Mucosa of rectum (tissue), 2 donors: ENCODE results near the gene TNIP1.

ENCODE experiments used
- H3K27ac ChIP-seq, 2 donors: one replicate each; pipeline ENCODE4 v1.7.0; 2013; ENCODE audit warnings: inconsistent platforms in 2 of 2, low read depth in 2 of 2, low read length in 2 of 2
- H3K27me3 ChIP-seq, 2 donors: one replicate each; pipeline ENCODE4 v1.7.0; 2013; ENCODE audit warnings: low read length in 2 of 2; ENCODE audit not compliant: control insufficient read depth in 2 of 2, insufficient read depth in 2 of 2
- H3K36me3 ChIP-seq, 2 donors: one replicate each; pipeline ENCODE4 v1.7.0; 2013; ENCODE audit warnings: low read length in 2 of 2; ENCODE audit not compliant: control insufficient read depth in 2 of 2, insufficient read depth in 2 of 2
- H3K4me1 ChIP-seq, 2 donors: one replicate each; pipeline ENCODE4 v1.7.0; 2013; ENCODE audit warnings: low read length in 2 of 2, mild to moderate bottlenecking in 1 of 2; ENCODE audit not compliant: control insufficient read depth in 2 of 2, insufficient read depth in 2 of 2
- H3K4me3 ChIP-seq, 2 donors: one replicate each; pipeline ENCODE4 v1.7.0; 2013; ENCODE audit warnings: low read length in 2 of 2
- H3K9ac ChIP-seq, 2 donors: one replicate each; pipeline ENCODE4 v1.7.0; 2013; ENCODE audit warnings: low read length in 2 of 2, low read depth in 1 of 2, mild to moderate bottlenecking in 1 of 2
- H3K9me3 ChIP-seq, 2 donors: one replicate each; pipeline ENCODE4 v1.7.0; 2013; ENCODE audit warnings: low read length in 2 of 2; ENCODE audit not compliant: control insufficient read depth in 2 of 2
- donor health status: healthy.
- donor health status: Normal muscosa, but diverticular disease.

TNIP1 gene

DNA sequence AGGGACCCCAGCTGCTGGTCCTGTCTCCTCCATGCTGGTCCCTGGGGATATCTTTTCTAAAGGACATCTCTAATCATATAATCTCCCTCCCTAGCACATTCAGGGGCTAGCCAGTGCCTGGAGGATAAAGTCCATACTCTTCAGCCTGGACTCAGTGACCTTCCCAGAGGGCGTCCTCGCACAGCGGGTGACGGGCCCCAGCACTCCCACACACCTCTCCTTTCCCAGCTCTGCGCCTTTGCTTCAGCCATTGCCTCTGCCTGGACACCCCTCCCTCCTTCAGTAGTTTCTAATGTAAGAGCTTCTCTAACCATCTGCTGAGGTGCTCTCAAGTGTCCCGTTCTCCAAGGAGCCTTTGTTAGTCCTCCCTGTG, 15.2 kb upstream of the TNIP1 start:
- Histone ChIP-seq H3K36me3 (peaks cover 0 to 3% of the 10 kb centered on the region in 2 donors), H3K4me1 (peaks cover 70 to 74% of the 10 kb centered on the region in 2 donors), H3K27me3 (no peaks in the 10 kb centered on the region), H3K4me3 (peak overlapping the region in 1 of 2 donors; percentile 51), H3K9me3 (no peaks in the 10 kb centered on the region), H3K9ac (peak overlapping the region; percentile 14 to 55), H3K27ac (peak overlapping the region; percentile 93 to 94)

DNA sequence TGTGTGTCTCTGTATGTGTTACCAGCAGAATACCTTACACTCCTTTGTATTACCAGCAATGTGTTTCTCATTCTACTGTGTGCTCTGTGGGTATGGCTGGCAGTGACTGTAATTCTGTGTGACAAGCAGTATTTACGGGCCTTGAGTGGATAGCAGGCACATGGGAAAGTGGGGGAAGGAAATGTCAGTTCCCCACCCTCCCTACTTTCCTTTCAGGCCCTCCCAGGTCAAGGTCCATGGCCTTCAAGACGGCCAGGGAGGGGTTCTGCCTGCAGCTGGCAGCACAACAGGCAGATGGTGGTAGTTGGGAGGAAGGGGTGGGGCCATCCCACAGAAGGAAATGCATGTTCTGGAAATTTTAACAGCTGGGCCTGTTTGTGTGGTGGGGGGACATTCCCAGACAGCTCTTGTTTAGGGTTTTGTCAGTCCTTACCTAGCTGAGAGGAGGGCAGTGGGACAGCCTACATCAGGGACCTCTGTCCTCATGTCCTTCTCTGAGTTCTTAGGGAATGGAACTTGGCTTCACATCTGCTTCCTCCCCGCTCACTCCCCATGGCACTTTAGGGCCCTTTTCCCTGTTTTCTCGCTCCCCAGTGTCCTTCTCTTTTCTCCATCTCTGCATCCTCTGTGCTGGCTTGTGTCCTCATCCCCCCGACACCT, 14.6 kb upstream of the TNIP1 start:
- H3K27ac ChIP-seq = peak overlapping the region; percentile 93 to 94
- peak overlapping the region; percentile 55 to 68 for H3K9ac ChIP-seq
- H3K4me1 ChIP-seq = peaks cover 65 to 69% of the 10 kb centered on the region in 2 donors
- H3K4me3 ChIP-seq = peak overlapping the region in 1 of 2 donors; percentile 51
- peaks cover 0 to 3% of the 10 kb centered on the region in 2 donors for H3K36me3 ChIP-seq
- no peaks in the 10 kb centered on the region for H3K27me3 ChIP-seq
- H3K9me3 ChIP-seq = no peaks in the 10 kb centered on the region

DNA sequence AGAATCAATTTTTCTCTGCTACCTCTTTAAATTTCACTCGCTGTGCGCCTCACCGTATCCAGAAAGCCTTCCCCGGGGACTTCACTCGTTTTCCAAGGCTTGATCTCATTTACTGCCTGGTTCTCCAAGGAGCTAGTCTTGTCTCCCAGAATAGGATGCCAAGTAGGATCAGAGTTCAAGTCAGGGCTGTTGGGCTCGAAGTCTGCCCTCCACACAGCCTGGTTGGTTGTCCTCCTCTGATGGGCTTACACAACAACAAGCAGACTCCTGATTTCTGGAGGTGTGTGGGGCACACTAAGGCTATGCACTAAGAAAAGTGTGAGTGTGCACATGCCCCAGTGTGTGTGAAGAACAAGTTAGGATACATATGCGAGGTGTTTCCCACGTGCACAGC, 14.0 kb upstream of the TNIP1 start:
- peaks cover 59 to 63% of the 10 kb centered on the region in 2 donors for H3K4me1 ChIP-seq
- peaks cover 0 to 3% of the 10 kb centered on the region in 2 donors for H3K36me3 ChIP-seq
- peak overlapping the region; percentile 93 to 94 for H3K27ac ChIP-seq
- H3K4me3 ChIP-seq = peak overlapping the region in 1 of 2 donors; percentile 45
- H3K27me3 ChIP-seq = no peaks in the 10 kb centered on the region
- H3K9me3 ChIP-seq = no peaks in the 10 kb centered on the region
- peak overlapping the region; percentile 55 to 68 for H3K9ac ChIP-seq

DNA sequence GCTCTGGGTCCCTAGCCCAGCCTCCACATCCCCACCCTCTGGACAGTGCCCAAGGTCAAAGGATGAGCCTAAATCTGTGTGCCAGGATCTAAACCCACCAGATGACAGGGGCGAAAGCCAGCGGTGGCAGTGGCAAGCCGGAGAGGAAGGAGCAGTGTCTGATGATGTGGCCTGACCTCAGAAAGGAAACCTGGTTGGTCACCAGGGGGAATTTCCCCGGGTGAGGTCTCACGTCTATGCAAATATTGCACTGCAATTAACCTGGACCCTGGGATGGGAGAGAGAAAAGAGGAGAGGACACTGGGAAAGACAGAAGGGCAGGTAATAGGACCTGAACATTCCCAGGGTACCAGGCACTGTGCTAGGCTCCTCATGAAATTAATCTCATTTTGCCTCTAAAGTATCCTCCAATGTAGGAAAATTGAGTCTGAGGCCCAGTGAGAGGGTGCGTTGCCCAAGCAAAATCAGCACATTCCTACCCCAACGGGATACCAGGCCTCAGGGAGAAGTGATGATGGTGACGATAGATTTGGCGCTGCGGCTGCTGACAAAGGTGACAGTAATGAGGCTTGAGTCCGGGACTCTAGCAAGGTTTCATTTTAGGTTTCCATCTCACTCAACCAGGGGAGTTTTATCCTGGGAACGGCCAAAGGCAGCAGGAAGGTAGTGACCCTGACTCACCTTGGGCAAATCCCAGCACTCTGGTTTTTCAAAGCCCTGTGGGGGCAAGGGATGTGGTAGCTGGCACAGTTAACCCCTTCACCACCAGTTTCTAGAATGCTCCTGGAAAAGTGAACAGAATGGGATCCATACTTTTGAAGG, 13.4 kb upstream of the TNIP1 start:
- H3K36me3 ChIP-seq = peaks cover 0 to 3% of the 10 kb centered on the region in 2 donors
- H3K9me3 ChIP-seq = no peaks in the 10 kb centered on the region
- peaks cover 56 to 58% of the 10 kb centered on the region in 2 donors for H3K4me1 ChIP-seq
- H3K9ac ChIP-seq = peak overlapping the region; percentile 55 to 68
- no peaks in the 10 kb centered on the region for H3K27me3 ChIP-seq
- peak overlapping the region; percentile 37 to 45 for H3K4me3 ChIP-seq
- peak overlapping the region; percentile 93 to 94 for H3K27ac ChIP-seq

DNA sequence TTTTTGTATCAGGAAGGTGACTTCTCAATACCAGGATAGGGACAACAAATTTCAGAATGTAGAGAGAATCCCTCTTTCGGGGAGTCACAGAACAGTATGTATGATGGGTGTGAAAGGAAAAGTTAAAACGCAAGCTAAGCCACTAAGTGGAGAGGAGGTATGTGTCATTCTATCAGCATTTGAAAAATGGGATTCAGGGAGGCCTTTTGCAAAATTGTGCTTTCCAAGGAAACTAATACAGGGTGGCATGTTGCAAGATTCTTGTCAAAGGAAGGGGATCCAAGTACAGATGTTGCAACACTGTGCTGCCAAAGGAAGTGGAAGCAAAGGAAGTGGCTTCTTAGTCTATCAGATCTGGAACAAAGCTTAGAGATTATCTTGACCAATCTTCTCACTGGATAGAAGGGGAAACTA, 12.6 kb upstream of the TNIP1 start:
- Histone ChIP-seq H3K4me3 (peak overlapping the region; percentile 37 to 45), H3K9ac (peak overlapping the region; percentile 34 to 55), H3K27ac (peak overlapping the region; percentile 93 to 94), H3K9me3 (no peaks in the 10 kb centered on the region), H3K4me1 (peaks cover 55 to 56% of the 10 kb centered on the region in 2 donors), H3K36me3 (peaks cover 0 to 3% of the 10 kb centered on the region in 2 donors), H3K27me3 (no peaks in the 10 kb centered on the region)

DNA sequence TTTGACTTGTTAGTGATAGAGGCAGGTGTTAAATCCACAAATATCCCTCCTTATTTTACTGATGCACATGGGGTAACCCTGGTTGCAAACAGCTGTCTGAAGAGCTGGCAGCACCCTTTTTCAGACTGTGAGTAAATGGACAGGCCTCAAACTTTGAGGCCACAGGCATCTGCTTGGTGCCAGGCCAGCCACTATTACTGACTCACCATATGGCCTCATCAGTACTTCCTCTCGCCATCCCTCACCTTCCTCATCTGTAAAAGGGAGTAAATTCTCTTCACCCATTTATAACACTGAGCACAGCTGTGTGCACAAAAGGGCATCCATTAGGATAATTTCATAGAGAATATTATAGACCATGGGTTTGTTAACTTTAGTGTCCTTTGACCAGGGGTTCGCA, 11.9 kb upstream of the TNIP1 start:
- Histone ChIP-seq H3K4me1 (peaks cover 50 to 51% of the 10 kb centered on the region in 2 donors), H3K9me3 (no peaks in the 10 kb centered on the region), H3K4me3 (no peak overlapping the region), H3K27me3 (no peaks in the 10 kb centered on the region), H3K27ac (peak overlapping the region; percentile 93 to 94), H3K9ac (no peak overlapping the region), H3K36me3 (peaks cover 0 to 3% of the 10 kb centered on the region in 2 donors)

DNA sequence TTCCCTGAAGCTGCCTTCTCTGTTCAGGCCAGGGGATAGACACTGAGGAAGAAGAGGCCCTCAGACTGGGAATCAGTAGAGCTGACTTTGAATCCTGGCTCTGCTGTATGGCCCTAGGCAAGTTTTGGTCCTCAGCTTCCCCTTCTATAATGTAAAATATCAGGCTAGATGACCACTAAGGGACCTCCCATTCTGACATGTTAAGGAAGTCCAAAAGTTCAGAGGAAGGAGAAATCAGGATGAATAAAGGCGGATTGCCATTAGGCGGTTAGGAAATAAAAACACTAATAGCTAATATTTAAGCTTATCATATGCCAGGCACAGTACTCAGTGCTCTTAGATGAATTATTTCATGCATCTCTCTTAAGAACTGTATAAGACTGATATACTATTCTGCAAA, 8.9 kb upstream of the TNIP1 start:
- Histone ChIP-seq H3K9me3 (no peaks in the 10 kb centered on the region), H3K4me3 (no peak overlapping the region), H3K36me3 (no peaks in the 10 kb centered on the region), H3K9ac (no peak overlapping the region), H3K27ac (no peak overlapping the region), H3K27me3 (no peaks in the 10 kb centered on the region), H3K4me1 (peaks cover 45 to 50% of the 10 kb centered on the region in 2 donors)

DNA sequence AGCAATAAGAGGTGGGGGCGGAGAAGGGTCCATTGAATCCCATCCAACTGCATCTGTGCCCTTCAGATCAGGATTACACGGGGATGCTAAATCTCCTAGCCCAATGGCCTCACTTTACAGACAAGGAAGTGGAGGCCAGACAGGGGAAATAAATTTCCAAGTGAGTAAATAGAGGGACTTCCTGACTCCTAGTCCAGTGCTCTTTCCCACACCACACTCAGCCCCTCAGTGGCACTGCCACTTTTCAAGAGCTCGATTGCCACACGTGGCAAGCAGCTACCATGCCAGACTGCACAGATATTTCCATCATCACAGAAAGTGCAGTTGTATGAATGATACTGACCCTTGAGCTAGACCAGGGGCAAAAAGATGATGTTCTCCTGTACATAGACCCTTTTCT, 8.2 kb upstream of the TNIP1 start:
- Histone ChIP-seq H3K4me3 (no peak overlapping the region), H3K36me3 (no peaks in the 10 kb centered on the region), H3K9me3 (no peaks in the 10 kb centered on the region), H3K9ac (no peak overlapping the region), H3K27me3 (no peaks in the 10 kb centered on the region), H3K4me1 (peaks cover 42 to 47% of the 10 kb centered on the region in 2 donors), H3K27ac (no peak overlapping the region)

DNA sequence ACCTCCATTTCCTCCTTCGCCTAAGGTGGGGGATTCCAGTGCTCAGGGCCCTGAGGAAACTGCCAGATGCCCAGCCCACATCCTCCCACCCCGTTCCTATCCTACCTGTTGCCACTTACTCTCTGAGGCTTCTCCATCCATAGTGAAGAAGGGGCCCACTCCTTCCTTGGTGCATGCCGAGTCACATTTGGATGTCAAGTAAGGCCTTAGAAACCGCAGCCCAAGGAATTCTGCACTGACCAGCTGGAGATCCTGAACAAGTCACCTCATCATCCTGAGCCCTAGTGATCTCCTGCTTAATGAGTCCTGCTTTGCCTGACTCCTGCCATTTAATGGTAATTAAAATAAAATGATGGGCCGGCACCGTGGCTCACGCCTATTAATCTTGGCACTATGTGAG, 6.7 kb upstream of the TNIP1 start:
- no peak overlapping the region for H3K4me3 ChIP-seq
- no peaks in the 10 kb centered on the region for H3K27me3 ChIP-seq
- no peaks in the 10 kb centered on the region for H3K36me3 ChIP-seq
- H3K27ac ChIP-seq = no peak overlapping the region
- no peaks in the 10 kb centered on the region for H3K9me3 ChIP-seq
- H3K4me1 ChIP-seq = peaks cover 39 to 47% of the 10 kb centered on the region in 2 donors
- H3K9ac ChIP-seq = peak overlapping the region; percentile 10 to 50

DNA sequence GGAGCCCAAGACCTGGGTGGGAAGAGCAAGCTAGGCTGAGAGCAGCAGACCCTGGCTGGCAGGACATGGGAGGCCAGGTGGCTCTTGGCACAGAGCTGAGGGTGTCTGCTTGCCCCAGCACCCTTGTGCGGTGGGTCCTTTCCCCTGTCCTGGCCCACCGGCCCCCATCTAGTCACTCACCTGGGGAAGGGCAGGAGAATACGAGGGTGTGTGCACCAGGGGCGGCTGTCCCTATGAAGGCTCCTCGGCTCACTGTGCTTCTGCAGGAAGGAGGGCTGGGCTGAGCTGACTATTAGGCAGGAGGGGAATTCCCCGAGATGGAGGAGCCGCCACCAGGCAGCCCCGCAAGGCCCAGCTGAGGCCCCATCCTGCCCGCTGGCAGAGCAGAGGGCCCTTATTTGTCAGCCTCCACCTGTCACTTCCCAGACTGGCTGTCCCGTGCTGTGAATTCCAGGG, 6.1 kb upstream of the TNIP1 start:
- H3K4me1 ChIP-seq = peaks cover 43 to 52% of the 10 kb centered on the region in 2 donors
- H3K27ac ChIP-seq = peak overlapping the region; percentile 85 to 87
- H3K9me3 ChIP-seq = no peaks in the 10 kb centered on the region
- H3K4me3 ChIP-seq = peak overlapping the region; percentile 38 to 56
- H3K36me3 ChIP-seq = no peaks in the 10 kb centered on the region
- no peaks in the 10 kb centered on the region for H3K27me3 ChIP-seq
- H3K9ac ChIP-seq = peak overlapping the region; percentile 48 to 50
